CD14-positive monocyte (primary cell): Measurements from ENCODE around the gene NQO1. TPM values are rescaled to one million over a fixed set of nuclear protein-coding genes. Genes with fewer than 3 reads are reported as not detected.

Source experiments
- DNase-seq, 3 donors: peaks; one replicate each; pipeline ENCODE4 v3.0.0-alpha.2; 2011 to 2022
- H2AFZ ChIP-seq: 2 replicates; pipeline ENCODE4 v1.6.0; 2012; ENCODE audit warnings: mild to moderate bottlenecking, low read depth, low read length, inconsistent platforms; ENCODE audit not compliant: insufficient read depth, poor library complexity, severe bottlenecking
- H3K27ac ChIP-seq, 2 donors: 1 replicate in 1 of 2; 2 replicates in 1 of 2; pipeline ENCODE4 v1.5.1; 2012 to 2013; ENCODE audit warnings: low read length in 2 of 2, control low read depth in 1 of 2, inconsistent platforms in 1 of 2, low read depth in 1 of 2, mild to moderate bottlenecking in 1 of 2
- H3K27me3 ChIP-seq, 2 donors: one replicate each; pipeline versions ENCODE4 v1.6.0 to v1.6.1; 2011 to 2013; ENCODE audit warnings: low read length in 2 of 2; ENCODE audit not compliant: control insufficient read depth in 2 of 2, insufficient read depth in 2 of 2
- H3K36me3 ChIP-seq, 2 donors: replicated peaks in 1 of 2; 1 replicate in 1 of 2; 2 replicates in 1 of 2; pipeline versions ENCODE4 v1.5.1 to v1.6.1; 2012 to 2013; ENCODE audit warnings: low read length in 2 of 2, control low read depth in 1 of 2, inconsistent platforms in 1 of 2, mild to moderate bottlenecking in 1 of 2; ENCODE audit not compliant: insufficient read depth in 2 of 2, control insufficient read depth in 1 of 2
- H3K4me1 ChIP-seq, 2 donors: 1 replicate in 1 of 2; 2 replicates in 1 of 2; pipeline versions ENCODE4 v1.5.1 to v1.6.1; 2012 to 2013; ENCODE audit warnings: low read length in 2 of 2, control low read depth in 1 of 2, inconsistent platforms in 1 of 2, mild to moderate bottlenecking in 1 of 2, moderate library complexity in 1 of 2; ENCODE audit not compliant: insufficient read depth in 2 of 2, control insufficient read depth in 1 of 2
- H3K4me2 ChIP-seq: replicated peaks from 2 replicates; pipeline ENCODE3; 2012; ENCODE audit warnings: low read length, moderate library complexity, mild to moderate bottlenecking; ENCODE audit not compliant: poor library complexity, severe bottlenecking; ENCODE audit errors: extremely low read depth
- H3K4me3 ChIP-seq, 3 experiments: fragments of 200-600 bp in 1 of 3; sonication (generic) in 1 of 3; replicated peaks in 1 of 3; 1 replicate in 2 of 3; 2 replicates in 1 of 3; pipeline ENCODE4 v1.5.1; 2011 to 2013; ENCODE audit warnings: low read length in 3 of 3, mild to moderate bottlenecking in 3 of 3, control low read depth in 2 of 3, low read depth in 2 of 3, inconsistent platforms in 1 of 3, moderate library complexity in 1 of 3
- H3K79me2 ChIP-seq: 2 replicates; pipeline ENCODE4 v1.6.0; 2012; ENCODE audit warnings: mild to moderate bottlenecking, control low read depth, inconsistent platforms, low read length, moderate library complexity; ENCODE audit not compliant: insufficient read depth
- H3K9ac ChIP-seq: 2 replicates; pipeline ENCODE4 v1.6.0; 2017; ENCODE audit warnings: low read length, mild to moderate bottlenecking; ENCODE audit not compliant: insufficient read depth, poor library complexity, severe bottlenecking
- H3K9me3 ChIP-seq, 2 donors: replicated peaks in 1 of 2; 1 replicate in 1 of 2; 2 replicates in 1 of 2; pipeline versions ENCODE4 v1.5.1 to v1.6.1; 2012 to 2013; ENCODE audit warnings: low read length in 2 of 2, control low read depth in 1 of 2; ENCODE audit not compliant: control insufficient read depth in 1 of 2, insufficient read depth in 1 of 2
- H4K20me1 ChIP-seq: 2 replicates; pipeline ENCODE4 v1.6.0; 2012; ENCODE audit warnings: mild to moderate bottlenecking, low read length, control low read depth, moderate library complexity; ENCODE audit not compliant: insufficient read depth
- H3K27ac Mint-ChIP-seq, 7 donors: one replicate each; pipeline ENCODE4 v1.8.0; 2020; ENCODE audit warnings: mild to moderate bottlenecking in 7 of 7, mixed read lengths in 7 of 7, moderate library complexity in 6 of 7, inconsistent platforms in 2 of 7
- H3K27me3 Mint-ChIP-seq, 3 donors: one replicate each; pipeline ENCODE4 v1.8.0; 2021 to 2022; ENCODE audit warnings: low read depth in 3 of 3, mild to moderate bottlenecking in 3 of 3, mixed read lengths in 3 of 3, moderate library complexity in 3 of 3, inconsistent platforms in 1 of 3
- H3K36me3 Mint-ChIP-seq, 2 donors: one replicate each; pipeline ENCODE4 v1.8.0; 2020; ENCODE audit warnings: mixed read lengths in 2 of 2, inconsistent platforms in 1 of 2, mild to moderate bottlenecking in 1 of 2
- H3K4me1 Mint-ChIP-seq: one replicate; pipeline ENCODE4 v1.8.0; 2020; ENCODE audit warnings: mild to moderate bottlenecking, mixed read lengths
- H3K4me3 Mint-ChIP-seq, 2 donors: one replicate each; pipeline ENCODE4 v1.8.0; 2020; ENCODE audit warnings: mild to moderate bottlenecking in 2 of 2, mixed read lengths in 2 of 2, moderate library complexity in 1 of 2
- H3K9me3 Mint-ChIP-seq, 7 donors: one replicate each; pipeline ENCODE4 v1.8.0; 2020 to 2022; ENCODE audit warnings: mixed read lengths in 7 of 7, mild to moderate bottlenecking in 6 of 7, moderate library complexity in 6 of 7, inconsistent platforms in 2 of 7
- CTCF ChIP-seq: fragments of 200-600 bp; IDR thresholded peaks from one replicate; pipeline ENCODE4 v1.8.0; 2022; ENCODE audit warnings: antibody characterized with exemption, mild to moderate bottlenecking
- WGBS: methylation state at CpG from one replicate; pipeline ENCODE4 v1.1.5; 2013; ENCODE audit warnings: missing lambda C conversion rate; ENCODE audit not compliant: insufficient coverage; 5-methylcytosine and 5-hydroxymethylcytosine counted together
- intact Hi-C, 2 donors: fragments of 100-400 bp; cut with micrococcal nuclease; formaldehyde crosslinking; loops; one replicate each; pipeline versions ENCODE4 v1.15.0 to v1.15.1; 2023
- polyA plus RNA-seq, 3 donors: library from polyadenylated mRNA; depleted of rRNA in 1 of 3; unstranded in 2 of 3; stranded (reverse) in 1 of 3; fragments of 300-500 nt in 2 of 3; fragments of >200 nt in 1 of 3; fragmentation: Illumina TruSeq in 2 of 3; gene quantifications; 1 replicate in 2 of 3; 2 replicates in 1 of 3; pipeline ENCODE4 v1.2.3, GENCODE V29; 2012 to 2021

Gene NQO1
- polyA plus RNA-seq, 3 donors, result 0.51 to 3.9 (median 3.0) TPM

GRCh38 chr16:69711115-69711740 is 15.1 kb downstream of the NQO1 start:
- Mint-ChIP-seq H3K9me3 (no peaks in the 10 kb centered on the region), H3K27me3 (peaks cover 0 to 2% (median 0%) of the 10 kb centered on the region in 3 donors), H3K4me1 (no peaks in the 10 kb centered on the region), H3K27ac (no peak overlapping the region), H3K4me3 (no peak overlapping the region), H3K36me3 (peaks cover 16 to 22% of the 10 kb centered on the region in 2 donors)
- no peak for TF ChIP-seq CTCF
- Histone ChIP-seq H3K4me2 (no peak overlapping the region), H3K9ac (no peak overlapping the region), H3K4me3 (no peak overlapping the region), H3K79me2 (no peaks in the 10 kb centered on the region), H2AFZ (no peak overlapping the region), H4K20me1 (no peaks in the 10 kb centered on the region), H3K27ac (no peak overlapping the region), H3K4me1 (no peaks in the 10 kb centered on the region), H3K27me3 (no peaks in the 10 kb centered on the region), H3K9me3 (no peaks in the 10 kb centered on the region), H3K36me3 (peaks cover 0 to 6% of the 10 kb centered on the region in 2 donors)
- DNase-seq, result no peak
- intact Hi-C loops, result loop anchor here (2.0 to 5.0 kb wide), 2 partner anchors 41 to 44 kb away; partner anchors contain the start of gene NOB1 (in 2 of the 2)
- WGBS, result 100% methylated on average over 6 of the region's 12 CpGs

- 0% methylated on average over 1 of the region's 5 CpGs for WGBS
- Histone ChIP-seq H3K4me2 (no peak overlapping the region), H3K4me3 (no peak overlapping the region), H3K27me3 (no peaks in the 10 kb centered on the region), H3K4me1 (no peaks in the 10 kb centered on the region), H3K9me3 (no peaks in the 10 kb centered on the region), H4K20me1 (no peaks in the 10 kb centered on the region), H3K27ac (no peak overlapping the region), H3K36me3 (peaks cover 2 to 6% of the 10 kb centered on the region in 2 donors), H3K79me2 (no peaks in the 10 kb centered on the region), H2AFZ (no peak overlapping the region), H3K9ac (no peak overlapping the region)
- H3K27me3 Mint-ChIP-seq, result no peaks in the 10 kb centered on the region
- no peak overlapping the region for H3K27ac Mint-ChIP-seq
- H3K36me3 Mint-ChIP-seq, result peaks cover 19 to 24% of the 10 kb centered on the region in 2 donors
- peak; percentile 80 for TF ChIP-seq CTCF
- no peak overlapping the region for H3K4me3 Mint-ChIP-seq
- intact Hi-C loops, result loop anchor here (2.0 to 5.0 kb wide), 2 partner anchors 43 to 45 kb away; partner anchors contain the start of gene NOB1 (in 2 of the 2)
- H3K9me3 Mint-ChIP-seq, result no peaks in the 10 kb centered on the region
- no peaks in the 10 kb centered on the region for H3K4me1 Mint-ChIP-seq
- DNase-seq, result peak; percentile 39 to 67 (median 54)
These were observed 16.8 kb downstream of the NQO1 start for GRCh38 chr16:69709456-69710084.
